ENCODE measurements around the gene SSUH2.
"Not testable (repeated sequence)": the region's sequence is repeated elsewhere in the genome, so short reads cannot be mapped to it uniquely, and the experiment has no call there.

The SSUH2 gene

GRCh38 chr3:8608791-8609467, 35.7 kb downstream of the SSUH2 start:
- no peak for DNase-seq (ENCODE audit: low read depth)

DNA sequence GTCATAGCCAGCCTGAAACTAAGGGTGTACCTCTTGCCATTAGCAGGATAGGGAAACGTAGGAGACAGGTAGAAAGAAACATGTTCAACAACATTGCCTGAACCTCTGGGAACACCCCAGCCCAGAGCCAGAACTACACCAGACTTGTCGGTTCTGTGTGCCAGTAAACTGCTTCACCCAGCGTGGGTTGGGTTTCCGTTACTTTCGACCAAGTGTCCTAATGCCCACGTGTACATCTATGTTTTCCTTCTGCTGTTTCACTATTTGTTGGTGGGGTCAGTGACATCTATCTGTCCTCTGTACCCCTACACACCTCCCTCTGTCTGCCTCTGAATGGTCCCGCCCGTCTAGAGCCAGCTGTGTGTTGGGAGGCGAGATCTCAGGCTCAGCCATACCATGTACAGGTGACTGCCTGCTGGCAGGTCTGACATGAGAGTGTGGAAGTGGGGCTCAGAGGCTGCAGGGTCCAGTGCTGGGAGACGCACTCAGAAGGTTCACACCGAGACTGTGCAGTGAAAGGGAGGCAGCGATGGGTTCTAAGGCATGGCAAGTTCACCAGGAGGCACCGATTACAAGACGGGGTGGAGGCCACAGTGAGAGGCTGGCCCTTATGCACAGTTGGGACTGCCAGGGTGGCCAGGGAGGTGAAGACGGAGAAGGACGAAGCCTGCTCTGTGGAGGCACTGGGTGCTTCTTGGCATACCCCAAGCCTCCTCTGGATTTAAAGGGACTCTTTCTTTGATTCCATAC, 36.4 kb downstream of the SSUH2 start:
- no peak for DNase-seq (ENCODE audit: low read depth)

DNA sequence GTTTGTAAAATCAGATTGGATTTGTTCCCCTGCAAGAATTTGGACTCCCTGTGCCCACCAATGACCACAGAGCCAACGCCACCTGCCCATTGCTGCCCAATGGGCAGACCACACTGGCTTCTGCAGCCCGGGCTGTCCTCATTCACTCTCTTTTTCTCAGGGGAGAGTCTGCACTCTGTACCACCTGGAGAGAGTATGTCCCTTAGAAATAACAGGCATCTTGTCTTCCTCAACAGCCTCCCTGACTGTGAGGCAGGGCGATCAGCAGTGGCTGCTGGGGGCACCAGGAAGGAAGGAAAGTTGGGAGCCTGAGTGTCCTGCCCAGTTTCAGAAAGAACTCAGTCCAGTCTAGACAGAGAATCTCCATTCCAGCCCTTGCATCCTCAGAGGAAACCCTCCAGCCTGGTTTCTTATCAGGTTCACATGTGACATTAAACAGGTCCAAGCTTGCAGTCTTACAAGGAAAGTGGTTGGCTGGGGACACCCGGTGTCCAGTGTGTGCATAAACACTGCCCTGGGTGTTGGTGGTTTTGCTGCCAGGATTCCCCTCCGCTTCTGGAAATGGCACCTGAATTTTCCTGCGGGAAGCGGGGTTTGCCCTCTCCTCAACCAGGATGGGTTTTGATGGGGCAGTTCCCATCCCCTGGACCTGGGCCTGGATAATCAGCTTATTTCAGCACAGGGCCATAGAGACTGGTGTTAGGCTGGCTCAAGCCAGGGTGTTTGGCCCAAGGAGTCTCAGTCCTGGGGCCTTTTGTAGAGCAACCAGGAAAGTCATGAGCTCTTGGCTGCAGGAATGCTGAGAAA, 37.2 kb downstream of the SSUH2 start:
- DNase-seq (ENCODE audit: low read depth): peak; percentile 64

DNA sequence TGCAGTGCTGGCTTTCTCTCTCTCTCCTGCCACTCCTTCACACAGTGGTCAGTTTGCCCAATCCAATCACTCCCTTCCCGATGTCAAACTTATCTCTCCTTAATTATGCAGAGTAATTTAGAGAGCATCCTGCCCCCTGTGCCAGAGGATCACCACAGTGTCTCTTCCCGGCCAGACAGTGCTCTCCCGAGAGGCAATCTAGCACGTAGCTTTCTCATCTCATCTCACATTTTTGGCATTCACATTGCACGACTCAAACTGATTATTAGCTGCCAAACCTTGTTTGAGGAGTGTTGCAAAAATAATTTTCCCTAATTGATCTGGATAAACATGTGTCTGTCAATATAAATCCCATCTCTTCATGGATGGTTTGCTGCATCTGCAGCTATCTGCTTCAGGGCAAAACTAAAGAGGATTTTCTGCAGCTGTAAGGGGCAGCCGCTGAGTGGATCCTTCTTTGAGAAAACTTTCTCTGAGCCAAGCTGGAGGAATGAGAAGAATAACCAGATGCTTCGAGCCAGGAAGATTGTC, 37.8 kb downstream of the SSUH2 start:
- no peak for DNase-seq (ENCODE audit: low read depth)

- DNase-seq (ENCODE audit: low read depth): no peak
These were observed 39.6 kb downstream of the SSUH2 start for GRCh38 chr3:8604988-8605387.

- no peak for DNase-seq (ENCODE audit: low read depth)
These were observed 40.6 kb downstream of the SSUH2 start for GRCh38 chr3:8604006-8604405.

GRCh38 chr3:8603115-8603710, 41.4 kb downstream of the SSUH2 start:
- peak; percentile 53 for DNase-seq (ENCODE audit: low read depth)

GRCh38 chr3:8600457-8600856, 44.1 kb downstream of the SSUH2 start:
- DNase-seq (ENCODE audit: low read depth): no peak

DNA sequence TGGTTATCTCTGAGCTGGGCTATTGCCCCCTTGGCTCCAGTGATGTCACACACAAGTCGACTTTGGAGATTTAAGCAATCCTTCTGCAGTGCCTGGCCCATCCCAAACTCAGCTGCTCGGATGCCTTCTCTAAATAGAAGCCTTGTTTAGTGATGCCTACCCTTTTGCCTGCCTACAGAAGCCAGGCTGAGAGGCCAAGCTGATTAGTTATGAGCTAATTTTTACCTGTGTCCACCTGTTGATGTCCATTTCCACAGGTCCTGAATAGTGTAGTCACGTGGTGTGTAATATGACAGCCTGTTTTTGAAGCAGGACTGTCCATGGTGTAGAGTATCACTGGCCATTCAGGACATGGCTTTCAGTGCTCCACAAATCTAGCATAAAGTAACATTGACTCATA, 45.5 kb downstream of the SSUH2 start:
- no peak for DNase-seq (ENCODE audit: low read depth)

- DNase-seq (ENCODE audit: low read depth): no peak
These were observed 47.3 kb downstream of the SSUH2 start for GRCh38 chr3:8597219-8597853.

- no peak for DNase-seq (ENCODE audit: low read depth)
These were observed 48.0 kb downstream of the SSUH2 start for GRCh38 chr3:8596321-8597218.

DNA sequence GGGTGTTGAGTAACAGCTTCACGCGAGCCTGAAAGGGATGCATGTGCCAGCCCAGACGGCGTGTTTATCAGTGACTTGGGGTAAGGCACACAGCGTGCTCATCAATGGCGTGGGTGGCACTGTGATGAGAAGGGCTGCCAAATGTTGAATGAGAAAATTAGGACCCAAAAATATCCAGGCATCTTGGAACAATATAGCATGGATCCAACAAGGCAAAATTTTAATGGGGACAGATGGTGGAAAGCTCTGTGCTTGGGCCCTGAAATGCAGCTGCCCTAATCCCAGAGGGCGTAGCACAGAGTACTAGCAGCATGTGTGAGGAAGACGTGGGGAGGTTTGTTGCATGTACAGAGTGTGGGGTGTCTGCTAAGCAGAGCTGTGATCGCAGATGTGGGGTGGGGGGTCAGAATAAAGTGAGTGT, 48.9 kb downstream of the SSUH2 start:
- no peak for DNase-seq (ENCODE audit: low read depth)

GRCh38 chr3:8595252-8595651, 49.3 kb downstream of the SSUH2 start:
- DNase-seq (ENCODE audit: low read depth): no peak

DNA sequence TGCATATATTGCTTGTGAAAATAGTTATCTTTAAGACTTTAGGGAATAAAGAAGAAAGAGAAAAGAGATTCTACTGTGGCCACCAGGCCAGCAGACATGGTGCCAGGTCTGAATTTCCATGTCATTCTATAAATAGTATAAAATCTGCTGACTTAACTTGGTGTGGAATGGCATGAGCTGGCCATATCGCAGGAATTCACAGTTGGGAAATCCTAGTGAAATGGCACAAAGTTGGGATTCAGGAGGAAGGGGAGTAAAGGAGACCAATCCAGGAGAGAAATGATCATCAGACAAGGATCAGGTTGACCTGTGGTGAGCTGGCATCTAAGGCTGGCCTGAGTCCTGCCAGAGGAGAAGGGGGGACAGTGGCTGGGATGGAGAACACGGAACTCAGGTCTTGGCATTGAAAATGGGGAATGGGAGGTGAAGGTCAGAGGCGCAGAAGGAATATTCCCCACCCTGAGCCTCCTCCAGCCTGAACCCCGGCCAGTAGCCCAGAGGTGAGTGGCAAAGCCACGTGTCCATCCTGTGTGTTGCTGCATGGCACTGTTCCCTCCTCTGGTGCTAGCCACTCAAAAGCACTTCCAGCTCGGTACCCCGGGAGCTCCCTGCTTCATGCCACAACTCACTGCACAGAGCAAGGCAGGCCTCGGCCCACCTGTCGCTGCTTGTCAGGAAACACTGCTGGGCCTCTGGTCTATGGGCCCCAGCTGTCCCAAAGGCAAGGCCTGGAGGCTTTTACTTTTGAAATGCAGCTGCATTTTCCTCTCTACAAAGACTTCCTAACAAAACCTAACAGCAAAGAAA, 51.4 kb downstream of the SSUH2 start:
- DNase-seq (ENCODE audit: low read depth): no peak

DNA sequence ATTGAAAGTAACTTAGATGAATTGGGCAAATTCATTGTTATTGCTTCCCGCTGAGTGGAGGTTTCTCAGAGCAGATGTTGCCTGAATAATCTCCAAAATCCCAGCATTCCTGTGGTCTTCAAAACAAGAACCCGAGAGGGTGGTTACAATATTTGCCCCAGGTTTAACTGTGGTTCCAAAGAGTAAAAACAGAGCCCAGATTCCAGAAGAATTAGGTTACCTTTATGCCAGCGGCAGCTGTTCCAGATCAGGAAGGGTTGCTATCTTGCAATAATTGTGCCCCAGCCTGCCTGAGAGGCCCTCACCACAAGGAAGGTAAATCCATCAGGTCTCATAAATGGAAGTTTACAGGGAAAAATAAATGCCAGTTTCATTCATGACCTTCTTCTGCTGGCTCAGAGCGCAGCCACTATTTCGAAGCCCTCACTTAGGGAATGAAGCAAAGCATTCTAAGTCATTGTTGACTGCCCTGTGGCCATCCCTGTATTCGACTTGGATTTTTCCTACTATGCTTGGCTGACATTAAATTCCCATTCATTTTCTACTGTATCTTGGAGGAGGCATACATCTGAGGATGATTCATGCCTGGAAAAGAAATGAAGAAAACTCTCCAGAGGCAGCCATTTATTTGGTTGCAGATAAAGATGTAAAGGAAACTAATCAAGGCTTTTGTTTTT, 54.6 kb downstream of the SSUH2 start:
- DNase-seq (ENCODE audit: low read depth): no peak

DNA sequence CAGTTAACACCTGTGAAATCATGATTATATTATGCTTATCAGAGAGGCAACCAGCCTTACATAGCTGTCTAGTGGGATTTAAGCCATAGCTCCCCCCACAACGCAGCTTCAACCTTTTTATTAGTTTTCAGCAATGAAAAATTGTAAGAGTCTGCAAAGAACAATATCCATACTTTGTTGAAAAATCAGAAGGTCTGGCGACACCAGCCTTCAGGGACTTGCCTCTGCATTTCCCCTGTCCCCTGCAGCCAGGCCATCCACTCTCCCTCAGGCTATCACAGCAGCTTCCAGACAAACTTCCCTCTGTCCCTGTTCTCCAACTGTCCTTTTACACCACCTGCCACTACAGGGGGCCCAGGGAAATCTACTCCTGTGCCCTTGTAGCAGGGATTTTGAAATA, 59.9 kb downstream of the SSUH2 start:
- no peak for DNase-seq (ENCODE audit: low read depth)

- DNase-seq (ENCODE audit: low read depth): no peak
These were observed 62.7 kb downstream of the SSUH2 start for GRCh38 chr3:8581806-8582445.

DNA sequence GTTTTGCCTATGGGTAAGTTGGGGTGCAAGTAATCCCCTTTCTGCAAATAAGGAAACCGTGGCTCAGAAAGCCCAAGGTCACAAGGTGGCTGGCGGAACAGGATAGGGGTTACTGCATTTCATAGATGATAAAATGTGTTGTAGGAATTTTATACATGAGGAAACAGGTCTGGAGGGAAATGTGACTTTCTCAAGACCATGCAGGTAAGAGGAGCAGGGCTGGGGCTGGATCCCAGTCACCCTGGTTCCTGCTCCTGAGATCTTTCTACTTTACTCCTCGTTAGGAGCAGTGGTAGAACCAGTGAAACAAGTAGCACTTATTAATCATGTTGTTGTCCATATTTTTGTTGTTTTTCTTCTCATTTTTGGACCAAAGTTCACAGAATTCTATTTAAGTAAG, 63.2 kb downstream of the SSUH2 start:
- no peak for DNase-seq (ENCODE audit: low read depth)

DNA sequence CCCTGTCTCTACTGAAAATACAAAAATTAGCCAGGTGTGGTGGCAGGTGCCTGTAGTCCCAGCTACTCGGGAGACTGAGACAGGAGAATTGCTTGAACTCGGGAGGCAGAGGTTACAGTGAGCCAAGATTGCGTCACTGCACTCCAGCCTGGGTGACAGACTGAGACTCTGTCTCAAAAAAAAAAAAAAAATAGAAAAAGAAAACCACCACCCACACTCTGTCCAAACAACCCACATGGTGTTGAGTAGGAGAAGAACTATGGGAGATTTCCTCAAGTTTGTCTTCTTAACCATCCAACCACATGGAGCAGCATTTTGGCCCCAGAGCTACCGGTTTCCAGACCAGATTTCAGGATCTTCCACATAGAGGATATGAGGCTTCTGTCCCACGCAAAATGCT, 64.2 kb downstream of the SSUH2 start:
- not testable (repeated sequence) for DNase-seq (ENCODE audit: low read depth)
